GM23248 (cell line): ENCODE data around the gene FASLG. TPM values are rescaled to one million over a fixed set of nuclear protein-coding genes. Genes with fewer than 3 reads are reported as not detected.

Experiments used
- DNase-seq: peaks from one replicate; pipeline ENCODE4 v3.0.0-alpha.2; 2015
- H2AFZ ChIP-seq: fragments of 200-600 bp; sonication (generic); 2 replicates; pipeline ENCODE4 v1.6.1; 2016; ENCODE audit warnings: antibody characterized with exemption
- H3F3A ChIP-seq: fragments of 200-600 bp; sonication (generic); 2 replicates; pipeline ENCODE4 v1.6.1; 2016; ENCODE audit warnings: mild to moderate bottlenecking, antibody characterized with exemption, mixed run types; ENCODE audit not compliant: insufficient read depth
- H3K27ac ChIP-seq: fragments of 200-600 bp; sonication (generic); 2 replicates; pipeline ENCODE4 v1.5.1; 2016; ENCODE audit warnings: mild to moderate bottlenecking
- H3K27me3 ChIP-seq: fragments of 200-600 bp; sonication (generic); replicated peaks from 2 replicates; pipeline ENCODE4 v1.6.1; 2016; ENCODE audit warnings: mild to moderate bottlenecking; ENCODE audit not compliant: insufficient read depth
- H3K36me3 ChIP-seq: fragments of 200-600 bp; sonication (generic); 2 replicates; pipeline ENCODE4 v1.6.1; 2016; ENCODE audit warnings: low read depth, mild to moderate bottlenecking
- H3K4me1 ChIP-seq: fragments of 200-600 bp; sonication (generic); 2 replicates; pipeline ENCODE4 v1.6.1; 2016; ENCODE audit warnings: mild to moderate bottlenecking; ENCODE audit not compliant: insufficient read depth
- H3K4me2 ChIP-seq: fragments of 200-600 bp; sonication (generic); one replicate; pipeline ENCODE4 v1.6.1; 2016; ENCODE audit warnings: mild to moderate bottlenecking; ENCODE audit not compliant: unreplicated experiment
- H3K4me3 ChIP-seq: fragments of 200-600 bp; sonication (generic); 2 replicates; pipeline ENCODE4 v1.5.1; 2016; ENCODE audit warnings: mild to moderate bottlenecking
- H3K79me2 ChIP-seq: fragments of 200-600 bp; sonication (generic); 2 replicates; pipeline ENCODE4 v1.6.1; 2016; ENCODE audit warnings: mild to moderate bottlenecking; ENCODE audit not compliant: insufficient read depth
- H3K9ac ChIP-seq: fragments of 200-600 bp; sonication (generic); 2 replicates; pipeline ENCODE4 v1.6.1; 2016; ENCODE audit warnings: mild to moderate bottlenecking
- H3K9me2 ChIP-seq: fragments of 200-600 bp; sonication (generic); 2 replicates; pipeline ENCODE4 v1.6.1; 2016; ENCODE audit warnings: mixed run types, mild to moderate bottlenecking, moderate library complexity; ENCODE audit not compliant: insufficient read depth
- H3K9me3 ChIP-seq: fragments of 200-600 bp; sonication (generic); one replicate; pipeline ENCODE4 v1.6.1; 2017; ENCODE audit warnings: low read depth
- H4K20me1 ChIP-seq: fragments of 200-600 bp; sonication (generic); 2 replicates; pipeline ENCODE4 v1.6.0; 2016; ENCODE audit not compliant: insufficient read depth
- EZH2 ChIP-seq: fragments of 200-600 bp; sonication (generic); IDR thresholded peaks from 2 replicates; pipeline ENCODE4 v1.6.1; 2018; ENCODE audit warnings: antibody characterized with exemption, mild to moderate bottlenecking; ENCODE audit not compliant: insufficient read depth, poor library complexity, severe bottlenecking
- EZH2phosphoT487 ChIP-seq: fragments of 200-600 bp; sonication (generic); IDR thresholded peaks from 2 replicates; pipeline ENCODE4 v1.6.1; 2018; ENCODE audit warnings: antibody characterized with exemption, moderate library complexity, mild to moderate bottlenecking, low read depth; ENCODE audit not compliant: insufficient read depth
- WGBS, 2 experiments: methylation state at CpG; one replicate each; pipeline ENCODE4 v1.1.6; 2015 to 2017; ENCODE audit warnings: low lambda C conversion rate in 2 of 2, low coverage in 1 of 2; ENCODE audit errors: missing lambda C conversion rate in 2 of 2; 5-methylcytosine and 5-hydroxymethylcytosine counted together
- in situ Hi-C: fragments of 300-500 bp; cut with MboI; formaldehyde crosslinking; loops from 2 replicates; pipeline ENCODE4 v1.15.0; 2020
- polyA plus RNA-seq: library from polyadenylated mRNA; unstranded; fragments of >200 nt; fragmentation: Nextera tagmentation; extraction: Ambion mirVana; gene quantifications from 2 replicates; pipeline ENCODE4 v1.2.1, GENCODE V29; 2016
- total RNA-seq: library from RNA; depleted of rRNA; stranded (reverse); fragments of >200 nt; shearing (Covaris generic); gene quantifications from 2 replicates; pipeline ENCODE4 v1.2.3, GENCODE V29; 2014

The FASLG gene
- total and polyA plus RNA-seq, 2 experiments from 2014 or later: not detected

GRCh38 chr1:172661107-172661506 lies 2.2 kb downstream of the FASLG start:
- WGBS, 2 experiments: 54 to 64% methylated on average over 3 of the region's 3 CpGs
- Histone ChIP-seq H3K79me2 (no peaks in the 10 kb centered on the region), H3K9ac (no peak overlapping the region), H2AFZ (no peak overlapping the region; the same call in 1 of the 2 replicates), H3K9me3 (no peaks in the 10 kb centered on the region), H3K9me2 (no peaks in the 10 kb centered on the region), H3K27me3 (no peaks in the 10 kb centered on the region), H3K36me3 (no peaks in the 10 kb centered on the region), H3K4me3 (no peak overlapping the region), H3K27ac (no peak overlapping the region), H3K4me1 (peaks cover 23% of the 10 kb centered on the region), H3K4me2 (no peak overlapping the region), H3F3A (peaks cover 16% of the 10 kb centered on the region), H4K20me1 (no peaks in the 10 kb centered on the region)
- DNase-seq: no peak
- no peak for TF ChIP-seq EZH2
- in situ Hi-C loops: no loop called here

GRCh38 chr1:172662464-172663109 lies 3.7 kb downstream of the FASLG start:
- no peaks in the 10 kb centered on the region for H4K20me1 ChIP-seq
- H3K36me3 ChIP-seq: no peaks in the 10 kb centered on the region
- peak overlapping the region; percentile 50 for H2AFZ ChIP-seq
- H3K27me3 ChIP-seq: no peaks in the 10 kb centered on the region
- H3F3A ChIP-seq: peaks cover 16% of the 10 kb centered on the region
- no peak overlapping the region for H3K4me3 ChIP-seq
- TF ChIP-seq EZH2phosphoT487: no peak
- no peak for TF ChIP-seq EZH2
- in situ Hi-C loops: no loop called here
- H3K79me2 ChIP-seq: no peaks in the 10 kb centered on the region
- DNase-seq: peak; percentile 82
- WGBS, 2 experiments: 24 to 27% methylated on average over 12 to 14 of the region's 14 CpGs
- H3K9ac ChIP-seq: no peak overlapping the region
- H3K4me1 ChIP-seq: peaks cover 23% of the 10 kb centered on the region
- peak overlapping the region; percentile 66 for H3K27ac ChIP-seq
- H3K9me3 ChIP-seq: no peaks in the 10 kb centered on the region
- H3K9me2 ChIP-seq: no peaks in the 10 kb centered on the region
- peak overlapping the region; percentile 16 for H3K4me2 ChIP-seq

- no peak overlapping the region for H3K4me3 ChIP-seq
- peak; percentile 74 for DNase-seq
- no peak overlapping the region for H2AFZ ChIP-seq
- no peaks in the 10 kb centered on the region for H3K9me2 ChIP-seq
- WGBS, 2 experiments: 75 to 82% methylated on average over 3 of the region's 3 CpGs
- no peaks in the 10 kb centered on the region for H3K9me3 ChIP-seq
- peaks cover 23% of the 10 kb centered on the region for H3K4me1 ChIP-seq
- H3K36me3 ChIP-seq: no peaks in the 10 kb centered on the region
- no peaks in the 10 kb centered on the region for H3K27me3 ChIP-seq
- no peaks in the 10 kb centered on the region for H4K20me1 ChIP-seq
- in situ Hi-C loops: no loop called here
- H3K79me2 ChIP-seq: no peaks in the 10 kb centered on the region
- peaks cover 16% of the 10 kb centered on the region for H3F3A ChIP-seq
- TF ChIP-seq EZH2 (no peak), EZH2phosphoT487 (no peak)
- peak overlapping the region; percentile 66; the same call in 1 of the 2 replicates for H3K27ac ChIP-seq
- no peak overlapping the region for H3K9ac ChIP-seq
- no peak overlapping the region for H3K4me2 ChIP-seq
Measured at GRCh38 chr1:172663732-172664131, 4.8 kb downstream of the FASLG start.

GRCh38 chr1:172668097-172668496 lies 9.2 kb downstream of the FASLG start:
- Histone ChIP-seq H3K4me3 (no peak overlapping the region), H3K9me3 (no peaks in the 10 kb centered on the region), H3K9me2 (no peaks in the 10 kb centered on the region), H3K79me2 (no peaks in the 10 kb centered on the region), H3K36me3 (no peaks in the 10 kb centered on the region), H3K4me2 (no peak overlapping the region), H3K9ac (no peak overlapping the region), H3K27ac (no peak overlapping the region), H3K27me3 (no peaks in the 10 kb centered on the region), H3K4me1 (peaks cover 20% of the 10 kb centered on the region), H2AFZ (no peak overlapping the region), H4K20me1 (no peaks in the 10 kb centered on the region), H3F3A (peaks cover 15% of the 10 kb centered on the region)
- TF ChIP-seq EZH2phosphoT487 (no peak), EZH2 (no peak)
- in situ Hi-C loops: no loop called here
- no peak for DNase-seq
- WGBS, 2 experiments: 70 to 71% methylated on average over 3 of the region's 3 CpGs
